ENCODE results near the gene VEZT.

DNA sequence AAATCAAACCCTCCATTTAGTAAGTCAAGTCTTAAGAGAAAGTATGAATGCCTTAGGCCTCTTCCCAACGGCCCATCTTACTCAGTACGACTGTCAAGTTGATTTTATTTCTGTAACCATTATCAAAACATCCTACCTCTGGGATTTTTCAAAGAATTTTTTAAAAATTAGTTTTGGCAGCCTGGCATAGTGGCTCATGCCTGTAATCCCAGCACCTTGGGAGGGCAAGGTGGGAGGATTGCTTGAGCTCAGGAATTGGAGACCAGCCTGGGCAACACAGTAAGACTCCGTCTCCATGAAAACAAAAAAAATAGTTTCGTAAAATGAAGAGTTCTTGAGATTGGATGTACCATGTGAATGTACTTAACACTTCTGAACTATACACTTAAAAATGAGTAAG lies 4.5 kb upstream of the VEZT start:
- TF ChIP-seq, protein P1, sequence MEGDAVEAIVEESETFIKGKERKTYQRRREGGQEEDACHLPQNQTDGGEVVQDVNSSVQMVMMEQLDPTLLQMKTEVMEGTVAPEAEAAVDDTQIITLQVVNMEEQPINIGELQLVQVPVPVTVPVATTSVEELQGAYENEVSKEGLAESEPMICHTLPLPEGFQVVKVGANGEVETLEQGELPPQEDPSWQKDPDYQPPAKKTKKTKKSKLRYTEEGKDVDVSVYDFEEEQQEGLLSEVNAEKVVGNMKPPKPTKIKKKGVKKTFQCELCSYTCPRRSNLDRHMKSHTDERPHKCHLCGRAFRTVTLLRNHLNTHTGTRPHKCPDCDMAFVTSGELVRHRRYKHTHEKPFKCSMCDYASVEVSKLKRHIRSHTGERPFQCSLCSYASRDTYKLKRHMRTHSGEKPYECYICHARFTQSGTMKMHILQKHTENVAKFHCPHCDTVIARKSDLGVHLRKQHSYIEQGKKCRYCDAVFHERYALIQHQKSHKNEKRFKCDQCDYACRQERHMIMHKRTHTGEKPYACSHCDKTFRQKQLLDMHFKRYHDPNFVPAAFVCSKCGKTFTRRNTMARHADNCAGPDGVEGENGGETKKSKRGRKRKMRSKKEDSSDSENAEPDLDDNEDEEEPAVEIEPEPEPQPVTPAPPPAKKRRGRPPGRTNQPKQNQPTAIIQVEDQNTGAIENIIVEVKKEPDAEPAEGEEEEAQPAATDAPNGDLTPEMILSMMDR (IDR thresholded peaks at IDR 0.05; ENCODE audit: low read length) = no peak
- no peak for TF ChIP-seq EZH2 (IDR thresholded peaks at IDR 0.05; ENCODE audit: borderline replicate concordance, low read length)

All from OCI-LY1 (cell line).